Naive thymus-derived CD4-positive, alpha-beta T cell (primary cell): ENCODE measurements around the gene PTPRG. TPM values are rescaled to one million over a fixed set of nuclear protein-coding genes. Genes with fewer than 3 reads are reported as not detected.

ENCODE experiments used
- ATAC-seq: fragments of 150-1000 bp; cut with Tn5 transposase; 2 replicates; pipeline ENCODE4 v1.10.0; 2021; ENCODE audit warnings: mild to moderate bottlenecking, moderate library complexity
- CTCF ChIA-PET: fragments of 350-600 bp; sonication (Branson Sonifier 250); formaldehyde crosslinking; loops from one replicate; lab custom pipeline; 2021; ENCODE audit warnings: antibody characterized with exemption; lab: Charles Lee
- POLR2A ChIA-PET: fragments of 350-600 bp; sonication (Branson Sonifier 250); formaldehyde crosslinking; loops from one replicate; lab custom pipeline; 2021; ENCODE audit warnings: antibody characterized with exemption, inconsistent platforms; lab: Charles Lee
- DNase-seq, 9 donors: peaks; one replicate each; pipeline versions ENCODE4 v3.0.0 to v3.0.0-alpha.2; 2020 to 2022; ENCODE audit warnings: mixed read lengths in 1 of 9
- H3K27ac ChIP-seq: one replicate; pipeline ENCODE4 v1.7.0; 2013; ENCODE audit warnings: mild to moderate bottlenecking, low read depth, low read length, moderate library complexity
- H3K27me3 ChIP-seq, 2 donors: one replicate each; pipeline ENCODE4 v1.7.0; 2013; ENCODE audit warnings: low read length in 2 of 2, mild to moderate bottlenecking in 2 of 2, moderate library complexity in 2 of 2; ENCODE audit not compliant: control insufficient read depth in 2 of 2, insufficient read depth in 2 of 2
- H3K36me3 ChIP-seq, 3 experiments: 1 replicate in 2 of 3; 2 replicates in 1 of 3; pipeline ENCODE4 v1.7.0; 2013; ENCODE audit warnings: low read length in 3 of 3, mild to moderate bottlenecking in 3 of 3, moderate library complexity in 1 of 3; ENCODE audit not compliant: insufficient read depth in 3 of 3, control insufficient read depth in 2 of 3
- H3K4me1 ChIP-seq, 2 donors: one replicate each; pipeline ENCODE4 v1.7.0; 2013; ENCODE audit warnings: low read length in 2 of 2, mild to moderate bottlenecking in 2 of 2, moderate library complexity in 1 of 2; ENCODE audit not compliant: control insufficient read depth in 2 of 2, insufficient read depth in 2 of 2
- H3K4me3 ChIP-seq: 2 replicates; pipeline ENCODE4 v1.7.0; 2013; ENCODE audit warnings: mild to moderate bottlenecking, low read length
- H3K9me3 ChIP-seq, 3 experiments: 1 replicate in 2 of 3; 2 replicates in 1 of 3; pipeline ENCODE4 v1.7.0; 2013; ENCODE audit warnings: low read length in 3 of 3; ENCODE audit not compliant: control insufficient read depth in 2 of 3
- H3K27ac Mint-ChIP-seq, 9 donors: one replicate each; pipeline ENCODE4 v1.8.0; 2020 to 2022; ENCODE audit warnings: mixed read lengths in 9 of 9, mild to moderate bottlenecking in 8 of 9, moderate library complexity in 5 of 9, inconsistent platforms in 2 of 9
- H3K27me3 Mint-ChIP-seq, 5 donors: one replicate each; pipeline ENCODE4 v1.8.0; 2021 to 2022; ENCODE audit warnings: mixed read lengths in 5 of 5, mild to moderate bottlenecking in 1 of 5
- H3K36me3 Mint-ChIP-seq, 5 donors: one replicate each; pipeline ENCODE4 v1.8.0; 2020 to 2022; ENCODE audit warnings: mixed read lengths in 5 of 5, mild to moderate bottlenecking in 3 of 5, inconsistent platforms in 1 of 5
- H3K4me1 Mint-ChIP-seq, 7 donors: one replicate each; pipeline ENCODE4 v1.8.0; 2020 to 2022; ENCODE audit warnings: mixed read lengths in 7 of 7, mild to moderate bottlenecking in 3 of 7, inconsistent platforms in 1 of 7
- H3K4me3 Mint-ChIP-seq, 10 donors: one replicate each; pipeline ENCODE4 v1.8.0; 2020 to 2022; ENCODE audit warnings: mild to moderate bottlenecking in 10 of 10, mixed read lengths in 10 of 10, moderate library complexity in 6 of 10, inconsistent platforms in 2 of 10
- H3K9me3 Mint-ChIP-seq, 11 donors: one replicate each; pipeline ENCODE4 v1.8.0; 2020 to 2022; ENCODE audit warnings: mixed read lengths in 11 of 11, mild to moderate bottlenecking in 4 of 11, inconsistent platforms in 1 of 11, moderate library complexity in 1 of 11
- intact Hi-C, 2 donors: fragments of 100-400 bp; cut with micrococcal nuclease; formaldehyde crosslinking; loops; one replicate each; pipeline ENCODE4 v1.15.1; 2023
- polyA plus RNA-seq, 2 donors: library from polyadenylated mRNA; unstranded; fragments of 300-500 nt; fragmentation: Illumina TruSeq; gene quantifications; one replicate each; pipeline ENCODE4 v1.2.3, GENCODE V29; 2021
- total RNA-seq, 6 experiments: library from RNA in 5 of 6; stranded (reverse) in 5 of 6; gene quantifications; 1 replicate in 5 of 6; 2 replicates in 1 of 6; pipeline ENCODE4 v1.2.3 and lab custom pipeline; 2021 to 2026

Gene PTPRG
- total and polyA plus RNA-seq, 7 experiments from 2014 or later = 0.17 to 1.7 TPM; not detected in 5

DNA sequence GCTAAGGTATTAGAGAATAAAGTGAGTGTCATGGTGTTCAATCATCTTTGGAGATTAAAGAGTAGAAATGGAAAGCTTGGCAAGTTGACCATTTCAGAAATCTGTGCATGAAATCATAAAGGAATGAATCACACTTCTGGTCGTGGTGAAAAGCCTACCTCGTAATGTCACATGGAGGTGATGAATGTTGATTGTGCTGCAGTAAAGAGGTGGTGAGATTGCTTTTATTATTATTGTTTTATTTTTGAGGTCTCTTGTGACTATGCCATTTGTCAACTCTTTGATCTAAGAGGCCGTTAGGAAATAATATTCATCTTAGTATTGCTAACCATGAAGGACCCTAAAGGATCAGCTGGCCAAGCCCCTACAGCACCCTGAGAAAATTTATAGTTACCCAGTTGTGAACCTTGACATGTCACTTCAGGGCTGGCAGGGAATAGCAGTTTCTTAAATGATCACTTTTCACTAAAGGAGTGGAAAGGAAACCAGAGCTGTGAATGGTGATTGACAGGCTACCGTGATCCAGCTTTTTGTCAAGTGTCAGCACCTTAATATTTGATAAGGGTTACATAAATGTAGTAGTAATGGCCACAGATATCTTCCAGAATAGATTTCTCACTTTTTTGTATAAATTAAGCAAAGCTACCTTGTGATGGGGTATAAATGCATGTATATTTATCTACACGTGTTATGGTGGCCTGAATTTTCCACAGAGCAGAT is 203.9 kb downstream of the PTPRG start:
- Histone ChIP-seq H3K27ac (no peak overlapping the region), H3K36me3 (no peaks in the 10 kb centered on the region), H3K4me1 (no peaks in the 10 kb centered on the region), H3K27me3 (no peaks in the 10 kb centered on the region), H3K4me3 (no peak overlapping the region), H3K9me3 (no peaks in the 10 kb centered on the region)
- intact Hi-C loops = no loop called here
- Mint-ChIP-seq H3K27me3 (peaks cover 0 to 14% (median 9%) of the 10 kb centered on the region in 5 donors), H3K4me3 (no peak overlapping the region), H3K36me3 (no peaks in the 10 kb centered on the region), H3K4me1 (no peaks in the 10 kb centered on the region), H3K9me3 (peaks cover 0 to 6% (median 0%) of the 10 kb centered on the region in 11 donors), H3K27ac (no peak overlapping the region)
- POLR2A ChIA-PET = no interaction called here
- DNase-seq (no peak), ATAC-seq (no peak)
- CTCF ChIA-PET = no interaction called here

DNA sequence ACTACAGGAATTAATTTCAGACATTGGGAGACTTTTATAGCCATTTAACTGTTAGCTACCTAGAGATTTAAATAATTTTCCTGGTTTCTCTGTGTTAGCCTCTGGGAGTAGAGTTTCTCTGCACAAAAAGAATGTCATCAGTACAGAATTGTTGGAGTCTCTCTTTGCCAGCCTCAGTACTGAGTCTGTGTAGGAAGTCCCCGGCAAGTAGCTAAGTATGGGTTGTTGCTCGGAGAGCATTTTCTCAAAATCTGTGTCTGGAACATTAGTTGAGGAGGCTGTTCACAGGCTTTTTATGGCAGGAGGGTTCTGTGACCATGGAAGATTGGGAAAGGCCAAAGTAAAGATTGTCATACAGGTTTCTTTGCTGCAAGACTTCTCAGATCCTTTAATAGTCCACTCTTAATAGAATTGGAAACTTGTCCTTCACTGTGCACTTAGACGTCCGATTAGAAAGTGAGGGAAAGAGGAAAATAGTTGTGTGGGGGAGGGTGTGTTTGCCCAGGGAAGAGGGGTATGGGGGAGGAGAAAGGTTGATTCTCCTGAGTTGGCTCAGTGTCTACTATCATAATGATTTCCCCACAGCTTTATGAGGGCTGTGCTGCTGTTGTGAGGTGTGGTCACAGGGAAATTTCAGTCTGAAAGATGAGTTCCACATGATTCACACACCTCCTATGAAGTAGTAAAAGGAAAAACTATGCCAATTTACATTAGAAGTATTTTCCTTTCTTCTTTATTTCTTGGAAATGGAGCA is 207.1 kb downstream of the PTPRG start:
- no peak overlapping the region for H3K27ac Mint-ChIP-seq
- intact Hi-C loops = no loop called here
- peaks cover 0 to 18% (median 8%) of the 10 kb centered on the region in 5 donors for H3K27me3 Mint-ChIP-seq
- Histone ChIP-seq H3K4me1 (no peaks in the 10 kb centered on the region), H3K27me3 (no peaks in the 10 kb centered on the region), H3K4me3 (no peak overlapping the region), H3K36me3 (no peaks in the 10 kb centered on the region), H3K9me3 (no peaks in the 10 kb centered on the region), H3K27ac (no peak overlapping the region)
- no peak overlapping the region for H3K4me3 Mint-ChIP-seq
- H3K36me3 Mint-ChIP-seq = no peaks in the 10 kb centered on the region
- ChIA-PET POLR2A (no interaction called here), CTCF (no interaction called here)
- ATAC-seq (no peak), DNase-seq (no peak)
- no peaks in the 10 kb centered on the region for H3K4me1 Mint-ChIP-seq
- H3K9me3 Mint-ChIP-seq = peaks cover 0 to 8% (median 0%) of the 10 kb centered on the region in 11 donors

DNA sequence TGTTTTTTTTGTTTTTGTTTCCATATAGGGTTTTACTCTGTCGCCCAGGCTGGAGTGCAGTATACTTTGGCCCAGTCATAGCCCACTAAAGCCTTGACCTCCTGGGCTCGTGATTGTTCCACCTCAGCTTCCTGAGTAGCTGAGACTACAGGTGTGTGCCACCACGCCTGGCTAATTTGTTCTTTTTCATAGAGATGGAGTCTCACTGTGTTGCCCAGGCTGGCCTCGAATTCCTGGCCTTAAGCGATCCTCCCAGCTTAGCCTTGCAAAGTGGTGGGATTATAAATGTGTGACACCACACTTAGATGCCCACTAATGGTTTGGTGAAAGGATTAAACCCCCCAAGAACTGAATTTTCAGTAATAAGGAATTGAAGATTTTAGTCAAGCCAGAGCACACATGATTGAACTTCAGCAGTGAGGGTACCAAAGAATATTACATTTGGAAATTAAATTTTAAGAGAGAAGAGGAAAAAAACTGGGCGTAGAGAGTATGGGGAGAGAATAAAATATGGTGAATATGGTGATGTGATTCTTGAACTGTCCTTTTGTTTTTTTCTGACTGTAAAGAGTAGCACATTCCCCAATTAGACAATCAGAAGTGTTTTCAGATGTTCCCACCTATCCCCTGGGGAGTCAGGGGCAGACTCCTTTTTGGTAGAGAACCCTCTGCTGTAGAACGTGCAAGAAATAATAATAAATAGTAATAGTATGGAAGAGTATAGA is 208.1 kb downstream of the PTPRG start:
- H3K4me1 ChIP-seq = no peaks in the 10 kb centered on the region
- Mint-ChIP-seq H3K27ac (no peak overlapping the region), H3K4me1 (no peaks in the 10 kb centered on the region), H3K9me3 (peaks cover 0 to 4% (median 0%) of the 10 kb centered on the region in 11 donors), H3K36me3 (no peaks in the 10 kb centered on the region), H3K27me3 (peaks cover 0 to 14% (median 8%) of the 10 kb centered on the region in 5 donors), H3K4me3 (no peak overlapping the region)
- H3K27me3 ChIP-seq = no peaks in the 10 kb centered on the region
- H3K36me3 ChIP-seq = no peaks in the 10 kb centered on the region
- DNase-seq = no peak
- no peak overlapping the region for H3K27ac ChIP-seq
- H3K4me3 ChIP-seq = no peak overlapping the region
- ATAC-seq = no peak
- intact Hi-C loops = no loop called here
- no peaks in the 10 kb centered on the region for H3K9me3 ChIP-seq
- ChIA-PET CTCF (no interaction called here), POLR2A (no interaction called here)

DNA sequence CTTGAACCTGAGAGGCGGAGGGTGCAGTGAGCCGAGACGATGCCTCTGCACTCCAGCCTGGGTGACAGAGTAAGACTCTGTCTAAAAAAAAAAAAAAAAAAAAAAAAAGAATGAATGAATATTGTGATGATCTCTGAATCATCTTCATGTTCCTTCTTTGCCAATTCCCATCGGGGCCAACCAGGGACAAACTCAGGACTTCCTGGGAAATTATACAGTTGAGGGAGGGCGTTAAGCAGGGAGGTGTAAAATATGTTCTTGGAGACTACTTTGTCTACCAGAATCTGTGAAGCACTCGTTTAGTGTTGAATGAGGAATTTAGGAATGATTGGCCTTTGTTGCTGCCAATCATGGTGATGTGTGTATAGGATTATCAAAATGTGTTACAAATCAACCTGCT is 210.6 kb downstream of the PTPRG start:
- H3K4me3 ChIP-seq = no peak overlapping the region
- H3K4me1 ChIP-seq = no peaks in the 10 kb centered on the region
- H3K27ac ChIP-seq = no peak overlapping the region
- intact Hi-C loops = no loop called here
- no peaks in the 10 kb centered on the region for H3K4me1 Mint-ChIP-seq
- no peak overlapping the region for H3K27ac Mint-ChIP-seq
- no peaks in the 10 kb centered on the region for H3K36me3 ChIP-seq
- H3K9me3 Mint-ChIP-seq = peaks cover 0 to 5% (median 0%) of the 10 kb centered on the region in 11 donors
- no peak overlapping the region for H3K4me3 Mint-ChIP-seq
- H3K27me3 Mint-ChIP-seq = peaks cover 0 to 14% (median 8%) of the 10 kb centered on the region in 5 donors
- CTCF ChIA-PET = no interaction called here
- ATAC-seq (no peak), DNase-seq (no peak)
- H3K27me3 ChIP-seq = no peaks in the 10 kb centered on the region
- POLR2A ChIA-PET = no interaction called here
- no peaks in the 10 kb centered on the region for H3K9me3 ChIP-seq
- H3K36me3 Mint-ChIP-seq = no peaks in the 10 kb centered on the region

DNA sequence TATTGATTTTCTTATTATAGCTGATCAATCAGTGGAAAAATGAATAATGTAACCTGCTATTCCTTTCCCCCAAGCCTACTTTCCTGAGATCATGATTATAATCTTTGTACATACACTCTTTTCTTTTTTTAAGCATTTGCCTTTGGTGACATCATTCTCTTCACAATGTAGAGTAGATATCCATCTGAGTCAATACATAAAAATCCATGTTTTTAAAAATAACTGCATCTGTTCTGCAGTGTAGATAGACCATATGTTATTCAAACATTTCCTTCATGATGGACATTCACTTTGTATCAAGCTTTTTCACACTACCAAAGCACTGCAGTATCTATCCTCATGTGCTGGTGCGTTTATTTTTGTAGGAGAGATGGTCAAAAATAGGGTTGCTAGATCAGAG is 211.1 kb downstream of the PTPRG start:
- H3K4me1 ChIP-seq = no peaks in the 10 kb centered on the region
- Mint-ChIP-seq H3K4me3 (no peak overlapping the region), H3K9me3 (peaks cover 0 to 5% (median 0%) of the 10 kb centered on the region in 11 donors), H3K27ac (no peak overlapping the region), H3K27me3 (peaks cover 0 to 14% (median 8%) of the 10 kb centered on the region in 5 donors), H3K36me3 (no peaks in the 10 kb centered on the region), H3K4me1 (no peaks in the 10 kb centered on the region)
- POLR2A ChIA-PET = no interaction called here
- H3K36me3 ChIP-seq = no peaks in the 10 kb centered on the region
- ATAC-seq (no peak), DNase-seq (no peak)
- no peaks in the 10 kb centered on the region for H3K27me3 ChIP-seq
- CTCF ChIA-PET = no interaction called here
- no peaks in the 10 kb centered on the region for H3K9me3 ChIP-seq
- H3K4me3 ChIP-seq = no peak overlapping the region
- H3K27ac ChIP-seq = no peak overlapping the region
- intact Hi-C loops = no loop called here

DNA sequence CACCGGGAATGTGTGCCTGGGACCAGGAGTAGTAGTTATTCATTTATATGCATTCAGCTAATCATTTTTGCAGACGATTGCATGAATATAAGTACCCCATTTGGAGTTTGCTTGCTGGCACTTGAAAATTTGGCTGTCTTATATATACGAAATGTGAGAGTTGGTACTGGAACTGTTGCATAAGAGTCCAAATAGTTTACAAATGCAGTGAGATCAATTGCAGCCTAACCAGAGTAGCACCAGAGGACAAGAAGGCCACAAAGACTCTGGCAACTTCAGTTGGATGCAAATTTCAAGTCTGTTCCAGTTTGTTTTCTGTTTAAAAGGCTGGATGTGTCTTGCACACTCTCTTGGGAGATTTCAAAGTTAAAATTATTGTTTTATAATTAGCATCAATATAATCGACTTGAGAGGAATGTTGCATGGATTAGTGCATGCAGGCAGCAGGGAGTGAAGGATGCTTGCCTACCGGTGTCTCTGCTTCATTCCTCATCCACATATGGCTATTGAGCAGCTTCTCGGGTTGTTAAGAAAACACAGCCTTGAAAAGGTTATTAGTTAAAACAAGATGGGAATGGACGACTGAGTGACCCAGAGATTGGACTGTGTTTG is 213.0 kb downstream of the PTPRG start:
- Mint-ChIP-seq H3K27me3 (peaks cover 0 to 7% (median 0%) of the 10 kb centered on the region in 5 donors), H3K36me3 (no peaks in the 10 kb centered on the region), H3K27ac (no peak overlapping the region), H3K9me3 (peaks cover 0 to 5% (median 0%) of the 10 kb centered on the region in 11 donors), H3K4me1 (no peaks in the 10 kb centered on the region), H3K4me3 (no peak overlapping the region)
- no peak for ATAC-seq
- intact Hi-C loops = no loop called here
- no peaks in the 10 kb centered on the region for H3K9me3 ChIP-seq
- H3K4me3 ChIP-seq = no peak overlapping the region
- no peak for DNase-seq
- no peak overlapping the region for H3K27ac ChIP-seq
- ChIA-PET CTCF (no interaction called here), POLR2A (no interaction called here)
- no peaks in the 10 kb centered on the region for H3K27me3 ChIP-seq
- no peaks in the 10 kb centered on the region for H3K4me1 ChIP-seq
- no peaks in the 10 kb centered on the region for H3K36me3 ChIP-seq
